Middle frontal gyrus (tissue), 1 donor: ENCODE measurements around the gene IL1A.

Experiments
- DNase-seq: peaks from one replicate; pipeline ENCODE4 v3.0.0-alpha.2; 2015; ENCODE audit warnings: low spot score; ENCODE audit errors: extremely low spot score

The IL1A gene

GRCh38 chr2:112727276-112728028 is 56.8 kb downstream of the IL1A start:
- DNase-seq, result no peak

- DNase-seq, result peak; percentile 87
Measured at GRCh38 chr2:112726487-112727190, 57.7 kb downstream of the IL1A start.

GRCh38 chr2:112725545-112726457 is 58.5 kb downstream of the IL1A start:
- no peak for DNase-seq

DNA sequence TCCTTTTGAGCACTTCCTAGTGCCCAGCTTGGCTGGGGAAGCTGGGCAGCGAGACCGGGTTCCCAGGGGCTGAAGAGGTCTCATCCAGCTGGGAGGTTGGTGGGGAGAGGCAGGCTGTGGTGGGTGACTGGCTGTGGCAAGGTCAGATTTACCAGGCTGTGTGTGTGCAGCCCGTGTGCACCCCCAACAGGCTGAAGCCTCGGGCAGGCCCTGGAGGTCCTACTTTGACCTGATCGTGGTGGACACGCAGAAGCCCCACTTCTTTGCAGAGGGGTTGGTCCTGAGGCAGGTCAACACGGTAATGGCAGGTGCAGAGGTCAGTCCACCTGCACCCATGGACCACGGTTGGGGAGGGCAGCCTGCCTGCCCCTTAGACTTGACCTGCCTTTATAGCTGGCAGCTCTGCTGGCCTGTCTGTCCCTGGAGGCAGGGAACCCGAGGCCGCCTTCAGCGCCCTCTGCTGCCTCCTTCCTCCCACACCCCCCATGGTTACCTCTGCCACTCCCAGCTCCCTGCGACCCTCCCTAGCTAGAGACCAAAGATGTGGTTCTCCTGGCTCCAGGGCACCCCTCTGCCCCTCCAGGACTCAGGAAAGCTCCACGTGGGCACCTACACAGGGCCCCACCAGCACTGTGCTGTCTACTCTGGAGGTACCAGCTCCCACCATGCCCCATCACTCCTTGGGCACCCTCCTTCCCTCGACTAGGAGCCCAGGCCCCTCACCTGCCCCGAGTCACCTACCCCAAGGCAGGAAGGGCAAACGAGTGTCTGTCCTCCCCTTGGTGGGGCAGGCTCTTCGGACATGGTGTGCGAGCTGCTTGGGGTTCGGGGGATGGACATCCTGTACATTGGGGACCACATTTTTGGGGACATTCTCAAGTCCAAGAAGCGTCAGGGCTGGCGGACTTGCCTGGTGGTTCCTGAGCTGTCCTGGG is 59.4 kb downstream of the IL1A start:
- DNase-seq, result no peak

GRCh38 chr2:112723995-112724394 is 60.3 kb downstream of the IL1A start:
- DNase-seq, result no peak
